ENCODE data around the gene C2CD5. TPM values are rescaled to one million over a fixed set of nuclear protein-coding genes. Genes with fewer than 3 reads are reported as not detected.

The C2CD5 gene
- total RNA-seq, 1 experiment from 2014 or later, result 35.4 TPM

- no peaks in the 10 kb centered on the region for H3K9me3 ChIP-seq (ENCODE audit: control insufficient read depth, low read depth, low read length)
Measured at GRCh38 chr12:22573181-22573580, 28.8 kb upstream of the C2CD5 start.

More at GRCh38 chr12:22573181-22573580, 28.8 kb upstream of the C2CD5 start:
- H3K56ac ChIP-seq (ENCODE audit: insufficient read length, low read depth, low read length), result no peak overlapping the region
- no peak overlapping the region for H3K27ac ChIP-seq (ENCODE audit: insufficient read length, low read depth, low read length)
- no peak overlapping the region for H3K14ac ChIP-seq (ENCODE audit: insufficient read depth, low read length)
- no peak overlapping the region for H3K4me2 ChIP-seq (ENCODE audit: insufficient read depth, insufficient read length, low read length)
- H3K18ac ChIP-seq (ENCODE audit: insufficient read length, low read depth, low read length), result no peak overlapping the region
- H2BK15ac ChIP-seq (ENCODE audit: low read depth, low read length), result no peak overlapping the region
- Mint-ChIP-seq H3K27me3 (ENCODE audit: low read depth) (no peaks in the 10 kb centered on the region), H3K9me3 (peaks cover 0 to 2% of the 10 kb centered on the region in 2 experiments; a peak in 3 of 5 replicates), H3K4me3 (no peak overlapping the region), H3K36me3 (ENCODE audit: insufficient read depth in 1 of 3, low read depth in 3 of 3) (peaks cover 0 to 8% (median 3%) of the 10 kb centered on the region in 3 experiments; a peak in 5 of 7 replicates), H3K4me1 (peaks cover 1 to 2% of the 10 kb centered on the region in 2 experiments; a peak in 3 of 4 replicates), H3K27ac (no peak overlapping the region)
- H4K8ac ChIP-seq (replicated peaks; ENCODE audit: insufficient read length, low read depth, low read length), result no peak overlapping the region
- no peak overlapping the region for H4K91ac ChIP-seq (ENCODE audit: insufficient read length, low read depth, low read length)
- H2AK5ac ChIP-seq (ENCODE audit: insufficient read length, low read length), result no peak overlapping the region
- no peak overlapping the region for H2AFZ ChIP-seq (ENCODE audit: low read length)
- H3K79me1 ChIP-seq (ENCODE audit: insufficient read depth, low read depth, low read length, poor library complexity, severe bottlenecking), result no peaks in the 10 kb centered on the region
- H3K9ac ChIP-seq (ENCODE audit: extremely low read depth, insufficient read length, low read length), result no peak overlapping the region
- no peak overlapping the region for H3K23ac ChIP-seq (ENCODE audit: insufficient read length, low read depth, low read length)
- no peak overlapping the region for H2BK5ac ChIP-seq (ENCODE audit: insufficient read length, low read length)
- H4K20me1 ChIP-seq (ENCODE audit: control insufficient read depth, insufficient read depth, insufficient read length), result no peaks in the 10 kb centered on the region
- H3K4ac ChIP-seq (ENCODE audit: low read depth, low read length), result no peak overlapping the region
- no peaks in the 10 kb centered on the region for H3K23me2 ChIP-seq (ENCODE audit: insufficient read length, low read depth, low read length, poor library complexity, severe bottlenecking)
- no peak overlapping the region for H4K5ac ChIP-seq (ENCODE audit: insufficient read length, low read depth, low read length)
- H2BK12ac ChIP-seq (ENCODE audit: insufficient read length, low read depth, low read length), result no peak overlapping the region
- no peak overlapping the region for H2BK120ac ChIP-seq (ENCODE audit: low read depth, low read length, poor library complexity, severe bottlenecking)
- H3K79me2 ChIP-seq (ENCODE audit: insufficient read depth, low read length), result no peaks in the 10 kb centered on the region
- WGBS (ENCODE audit: extremely low coverage, insufficient read length, low lambda C conversion rate), result no CpG with 5 or more reads among the region's 3 CpGs
- TF ChIP-seq, protein P1, sequence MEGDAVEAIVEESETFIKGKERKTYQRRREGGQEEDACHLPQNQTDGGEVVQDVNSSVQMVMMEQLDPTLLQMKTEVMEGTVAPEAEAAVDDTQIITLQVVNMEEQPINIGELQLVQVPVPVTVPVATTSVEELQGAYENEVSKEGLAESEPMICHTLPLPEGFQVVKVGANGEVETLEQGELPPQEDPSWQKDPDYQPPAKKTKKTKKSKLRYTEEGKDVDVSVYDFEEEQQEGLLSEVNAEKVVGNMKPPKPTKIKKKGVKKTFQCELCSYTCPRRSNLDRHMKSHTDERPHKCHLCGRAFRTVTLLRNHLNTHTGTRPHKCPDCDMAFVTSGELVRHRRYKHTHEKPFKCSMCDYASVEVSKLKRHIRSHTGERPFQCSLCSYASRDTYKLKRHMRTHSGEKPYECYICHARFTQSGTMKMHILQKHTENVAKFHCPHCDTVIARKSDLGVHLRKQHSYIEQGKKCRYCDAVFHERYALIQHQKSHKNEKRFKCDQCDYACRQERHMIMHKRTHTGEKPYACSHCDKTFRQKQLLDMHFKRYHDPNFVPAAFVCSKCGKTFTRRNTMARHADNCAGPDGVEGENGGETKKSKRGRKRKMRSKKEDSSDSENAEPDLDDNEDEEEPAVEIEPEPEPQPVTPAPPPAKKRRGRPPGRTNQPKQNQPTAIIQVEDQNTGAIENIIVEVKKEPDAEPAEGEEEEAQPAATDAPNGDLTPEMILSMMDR (conservative IDR thresholded peaks at IDR 0.05), result no peak
- no peak for DNase-seq
- H3K4me1 ChIP-seq (ENCODE audit: insufficient read depth, low read length), result no peaks in the 10 kb centered on the region; the same call in 1 of the 2 replicates
- no peak overlapping the region for H3T11ph ChIP-seq (ENCODE audit: low read length)
- no peaks in the 10 kb centered on the region for H3K27me3 ChIP-seq (ENCODE audit: insufficient read depth, low read length)
- no peak overlapping the region for H2BK20ac ChIP-seq (ENCODE audit: low read depth, low read length, poor library complexity, severe bottlenecking)
